ENCODE results near the gene ST3GAL3.

- TF ChIP-seq CTCF (IDR thresholded peaks at IDR 0.05) (no peak), POLR2A (IDR thresholded peaks at IDR 0.05) (no peak)
Observed at GRCh38 chr1:43743206-43743605, 35.9 kb downstream of the ST3GAL3 start.

All from Peyer's patch (tissue), 4 donors.